Vagina (tissue), 2 donors: ENCODE measurements around the gene DNMBP. TPM values are rescaled to one million over a fixed set of nuclear protein-coding genes. Genes with fewer than 3 reads are reported as not detected.

Experiments
- DNase-seq, 2 donors: peaks; one replicate each; pipeline ENCODE4 v3.0.0-alpha.2; 2017; ENCODE audit errors: extremely low spot score in 2 of 2
- H3K27ac ChIP-seq: fragments of 200-600 bp; sonication (generic); one replicate; pipeline ENCODE4 v1.5.1; 2019
- H3K27me3 ChIP-seq: fragments of 200-600 bp; sonication (generic); one replicate; pipeline ENCODE4 v1.5.1; 2019
- H3K36me3 ChIP-seq, 2 donors: fragments of 200-600 bp; sonication (generic); one replicate each; pipeline ENCODE4 v1.5.1; 2017 to 2019
- H3K4me1 ChIP-seq: fragments of 200-600 bp; sonication (generic); one replicate; pipeline ENCODE4 v1.5.1; 2019
- H3K4me3 ChIP-seq, 2 donors: fragments of 200-600 bp; sonication (generic); 1 replicate in 1 of 2; 2 replicates in 1 of 2; pipeline ENCODE4 v1.5.1; 2016 to 2019
- H3K9me3 ChIP-seq: fragments of 200-600 bp; sonication (generic); one replicate; pipeline ENCODE4 v1.5.1; 2019
- POLR2A ChIP-seq, 2 donors: fragments of 450-650 bp; IDR thresholded peaks; one replicate each; pipeline ENCODE4 v1.6.1; 2017; ENCODE audit warnings: antibody characterized with exemption in 2 of 2, mild to moderate bottlenecking in 2 of 2, moderate library complexity in 2 of 2
- POLR2AphosphoS5 ChIP-seq, 2 donors: sonication (generic); formaldehyde crosslinking; IDR thresholded peaks; one replicate each; pipeline ENCODE4 v1.9.0; 2017; ENCODE audit warnings: antibody characterized with exemption in 2 of 2, mild to moderate bottlenecking in 2 of 2, low read depth in 1 of 2; ENCODE audit not compliant: insufficient read depth in 1 of 2
- intact Hi-C: fragments of 100-400 bp; cut with DNase I; formaldehyde crosslinking; loops from one replicate; pipeline ENCODE4 v1.15.1; 2023
- total RNA-seq: library from RNA; depleted of rRNA; stranded (reverse); fragments of >200 nt; gene quantifications from one replicate; pipeline ENCODE4 v1.2.3, GENCODE V29; 2016
- TF ChIP-seq, protein P1 (sequence below), 3 experiments: fragments of 450-650 bp in 2 of 3; fragments of 200-600 bp in 1 of 3; sonication (generic) in 1 of 3; IDR thresholded peaks; one replicate each; pipeline ENCODE4 v1.5.1; 2017 to 2019; ENCODE audit warnings: antibody characterized with exemption in 3 of 3, mild to moderate bottlenecking in 2 of 3, moderate library complexity in 2 of 3

Gene DNMBP
- total RNA-seq, 1 donor from 2014 or later: 31.9 TPM

- DNase-seq: no peak
- Histone ChIP-seq H3K4me3 (no peak overlapping the region), H3K27ac (no peak overlapping the region), H3K9me3 (no peaks in the 10 kb centered on the region), H3K27me3 (no peaks in the 10 kb centered on the region), H3K4me1 (no peaks in the 10 kb centered on the region), H3K36me3 (no peaks in the 10 kb centered on the region)
- intact Hi-C loops: no loop called here
- TF ChIP-seq POLR2AphosphoS5 (IDR thresholded peaks at IDR 0.05; ENCODE audit: insufficient read depth in 1 of 2, low read depth in 1 of 2) (no peak), POLR2A (IDR thresholded peaks at IDR 0.05) (no peak)
- TF ChIP-seq, protein P1, sequence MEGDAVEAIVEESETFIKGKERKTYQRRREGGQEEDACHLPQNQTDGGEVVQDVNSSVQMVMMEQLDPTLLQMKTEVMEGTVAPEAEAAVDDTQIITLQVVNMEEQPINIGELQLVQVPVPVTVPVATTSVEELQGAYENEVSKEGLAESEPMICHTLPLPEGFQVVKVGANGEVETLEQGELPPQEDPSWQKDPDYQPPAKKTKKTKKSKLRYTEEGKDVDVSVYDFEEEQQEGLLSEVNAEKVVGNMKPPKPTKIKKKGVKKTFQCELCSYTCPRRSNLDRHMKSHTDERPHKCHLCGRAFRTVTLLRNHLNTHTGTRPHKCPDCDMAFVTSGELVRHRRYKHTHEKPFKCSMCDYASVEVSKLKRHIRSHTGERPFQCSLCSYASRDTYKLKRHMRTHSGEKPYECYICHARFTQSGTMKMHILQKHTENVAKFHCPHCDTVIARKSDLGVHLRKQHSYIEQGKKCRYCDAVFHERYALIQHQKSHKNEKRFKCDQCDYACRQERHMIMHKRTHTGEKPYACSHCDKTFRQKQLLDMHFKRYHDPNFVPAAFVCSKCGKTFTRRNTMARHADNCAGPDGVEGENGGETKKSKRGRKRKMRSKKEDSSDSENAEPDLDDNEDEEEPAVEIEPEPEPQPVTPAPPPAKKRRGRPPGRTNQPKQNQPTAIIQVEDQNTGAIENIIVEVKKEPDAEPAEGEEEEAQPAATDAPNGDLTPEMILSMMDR (IDR thresholded peaks at IDR 0.05): no peak
Measured at GRCh38 chr10:99860466-99860865, 149.3 kb downstream of the DNMBP start.

- no peak overlapping the region for H3K27ac ChIP-seq
- no peak for DNase-seq
- H3K36me3 ChIP-seq: no peaks in the 10 kb centered on the region
- no peaks in the 10 kb centered on the region for H3K9me3 ChIP-seq
- TF ChIP-seq, protein P1 (IDR thresholded peaks at IDR 0.05): no peak
- no peak for TF ChIP-seq POLR2A (IDR thresholded peaks at IDR 0.05)
- TF ChIP-seq POLR2AphosphoS5 (IDR thresholded peaks at IDR 0.05; ENCODE audit: insufficient read depth in 1 of 2, low read depth in 1 of 2): no peak
- H3K27me3 ChIP-seq: no peaks in the 10 kb centered on the region
- no peak overlapping the region for H3K4me3 ChIP-seq
- no peaks in the 10 kb centered on the region for H3K4me1 ChIP-seq
- intact Hi-C loops: no loop called here
Measured at GRCh38 chr10:99859585-99859984, 150.2 kb downstream of the DNMBP start.

GRCh38 chr10:99858849-99859248, 150.9 kb downstream of the DNMBP start:
- no peak for TF ChIP-seq POLR2AphosphoS5 (IDR thresholded peaks at IDR 0.05; ENCODE audit: insufficient read depth in 1 of 2, low read depth in 1 of 2)
- TF ChIP-seq, protein P1 (IDR thresholded peaks at IDR 0.05): no peak
- TF ChIP-seq POLR2A (IDR thresholded peaks at IDR 0.05): no peak
- Histone ChIP-seq H3K9me3 (no peaks in the 10 kb centered on the region), H3K4me1 (no peaks in the 10 kb centered on the region), H3K36me3 (no peaks in the 10 kb centered on the region), H3K27me3 (no peaks in the 10 kb centered on the region), H3K4me3 (no peak overlapping the region), H3K27ac (no peak overlapping the region)
- intact Hi-C loops: no loop called here
- no peak for DNase-seq

DNA sequence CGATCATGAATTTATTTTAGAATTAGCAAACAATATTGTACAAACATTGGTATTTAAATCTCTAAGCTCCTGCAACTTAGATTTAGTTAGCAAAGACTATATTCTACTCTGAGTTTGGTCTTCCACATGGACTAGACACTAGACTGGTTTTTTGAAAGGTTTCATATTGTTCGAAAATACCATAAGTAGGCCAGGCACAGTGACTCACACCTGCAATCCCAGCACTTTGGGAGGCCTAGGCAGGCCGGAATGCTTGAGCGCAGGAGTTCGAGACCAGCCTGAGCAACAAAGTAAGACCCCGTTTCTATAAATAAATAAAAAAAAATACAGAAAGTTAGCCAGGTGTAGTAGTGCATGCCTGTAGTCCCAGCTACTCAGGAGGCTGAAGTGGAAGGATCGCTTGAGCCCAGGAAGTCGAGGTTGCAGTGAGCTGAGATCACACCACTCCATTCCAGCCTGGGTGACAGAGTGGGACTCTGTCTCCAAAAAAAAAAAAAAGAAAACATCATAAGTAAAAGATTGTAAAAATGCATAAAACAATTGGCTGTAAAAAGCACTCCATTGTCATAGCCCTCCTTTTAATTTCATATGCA, 154.2 kb downstream of the DNMBP start:
- intact Hi-C loops: no loop called here

GRCh38 chr10:99854860-99855259, 154.9 kb downstream of the DNMBP start:
- intact Hi-C loops: no loop called here
- no peak overlapping the region for H3K4me3 ChIP-seq
- no peaks in the 10 kb centered on the region for H3K36me3 ChIP-seq
- H3K27me3 ChIP-seq: no peaks in the 10 kb centered on the region
- H3K9me3 ChIP-seq: no peaks in the 10 kb centered on the region
- H3K4me1 ChIP-seq: no peaks in the 10 kb centered on the region
- no peak overlapping the region for H3K27ac ChIP-seq
- DNase-seq: no peak
- no peak for TF ChIP-seq POLR2AphosphoS5 (IDR thresholded peaks at IDR 0.05; ENCODE audit: insufficient read depth in 1 of 2, low read depth in 1 of 2)
- TF ChIP-seq, protein P1 (IDR thresholded peaks at IDR 0.05): peak in 2 of 3 experiments; percentile 23 to 47
- TF ChIP-seq POLR2A (IDR thresholded peaks at IDR 0.05): no peak

More for the DNA sequence above, 154.2 kb downstream of the DNMBP start:
- TF ChIP-seq, protein P1 (IDR thresholded peaks at IDR 0.05): no peak
- TF ChIP-seq POLR2A (IDR thresholded peaks at IDR 0.05): no peak
- no peak for TF ChIP-seq POLR2AphosphoS5 (IDR thresholded peaks at IDR 0.05; ENCODE audit: insufficient read depth in 1 of 2, low read depth in 1 of 2)
- H3K4me3 ChIP-seq: no peak overlapping the region
- no peak for DNase-seq
- H3K36me3 ChIP-seq: no peaks in the 10 kb centered on the region
- H3K27me3 ChIP-seq: no peaks in the 10 kb centered on the region
- H3K4me1 ChIP-seq: no peaks in the 10 kb centered on the region
- no peak overlapping the region for H3K27ac ChIP-seq
- H3K9me3 ChIP-seq: no peaks in the 10 kb centered on the region
